Activated CD4-positive, alpha-beta T cell treated with anti-CD3 and anti-CD28 coated beads for 1 hour (primary cell): ENCODE data around the gene RSRP1.

Experiments
- DNase-seq: peaks from one replicate; pipeline ENCODE4 v3.0.0-alpha.2; 2020

Gene RSRP1

GRCh38 chr1:25217015-25217414 lies 30.2 kb downstream of the RSRP1 start:
- DNase-seq: no peak

- no peak for DNase-seq
These were observed 31.1 kb downstream of the RSRP1 start for GRCh38 chr1:25216123-25216522.

GRCh38 chr1:25212725-25213124 lies 34.5 kb downstream of the RSRP1 start:
- DNase-seq: no peak

GRCh38 chr1:25210728-25211127 lies 36.5 kb downstream of the RSRP1 start:
- DNase-seq: no peak

GRCh38 chr1:25209516-25209915 lies 37.7 kb downstream of the RSRP1 start:
- no peak for DNase-seq

- no peak for DNase-seq
These were observed 38.6 kb downstream of the RSRP1 start for GRCh38 chr1:25208561-25209222.

- no peak for DNase-seq
These were observed 39.2 kb downstream of the RSRP1 start for GRCh38 chr1:25208092-25208491.

- no peak for DNase-seq
These were observed 41.1 kb downstream of the RSRP1 start for GRCh38 chr1:25206201-25206600.

GRCh38 chr1:25205786-25206185 lies 41.5 kb downstream of the RSRP1 start:
- DNase-seq: no peak

GRCh38 chr1:25204797-25205480 lies 42.3 kb downstream of the RSRP1 start:
- no peak for DNase-seq

GRCh38 chr1:25201006-25201405 lies 46.2 kb downstream of the RSRP1 start:
- no peak for DNase-seq

- DNase-seq: no peak
These were observed 47.2 kb downstream of the RSRP1 start for GRCh38 chr1:25199819-25200620.

GRCh38 chr1:25198663-25199252 lies 48.5 kb downstream of the RSRP1 start:
- no peak for DNase-seq

GRCh38 chr1:25197982-25198662 lies 49.1 kb downstream of the RSRP1 start:
- DNase-seq: no peak

- DNase-seq: no peak
These were observed 49.8 kb downstream of the RSRP1 start for GRCh38 chr1:25197235-25197975.

GRCh38 chr1:25196830-25197229 lies 50.4 kb downstream of the RSRP1 start:
- no peak for DNase-seq

- no peak for DNase-seq
These were observed 51.4 kb downstream of the RSRP1 start for GRCh38 chr1:25195835-25196234.

GRCh38 chr1:25194572-25195020 lies 52.7 kb downstream of the RSRP1 start:
- DNase-seq: no peak

GRCh38 chr1:25194054-25194453 lies 53.2 kb downstream of the RSRP1 start:
- DNase-seq: no peak

- DNase-seq: no peak
These were observed 54.0 kb downstream of the RSRP1 start for GRCh38 chr1:25193229-25193628.
